MG63 (cell line): ENCODE measurements around the gene DBN1. TPM values are rescaled to one million over a fixed set of nuclear protein-coding genes. Genes with fewer than 3 reads are reported as not detected.

Experiments
- DNase-seq: peaks from one replicate; pipeline ENCODE4 v3.0.0-alpha.2; 2020
- H3K27me3 ChIP-seq: fragments of 250-450 bp; sonication (Bioruptor Pico); 2 replicates; pipeline ENCODE4 v1.5.1; 2020; ENCODE audit warnings: mild to moderate bottlenecking, moderate library complexity
- H3K36me3 ChIP-seq: fragments of 250-450 bp; sonication (Bioruptor Pico); 2 replicates; pipeline ENCODE4 v1.5.1; 2020; ENCODE audit warnings: mild to moderate bottlenecking, moderate library complexity
- H3K4me3 ChIP-seq: fragments of 250-450 bp; sonication (Bioruptor Pico); 2 replicates; pipeline ENCODE4 v1.5.1; 2020; ENCODE audit warnings: mild to moderate bottlenecking, moderate library complexity
- H3K9me3 ChIP-seq: fragments of 250-450 bp; sonication (Bioruptor Pico); 2 replicates; pipeline ENCODE4 v1.5.1; 2020; ENCODE audit warnings: mild to moderate bottlenecking, moderate library complexity
- total RNA-seq: library from RNA; depleted of rRNA; stranded (reverse); fragments of >200 nt; shearing (Covaris generic); gene quantifications from 2 replicates; pipeline ENCODE4 v1.2.3, GENCODE V29; 2014; ENCODE audit warnings: low replicate concordance; rRNA removed

Gene DBN1
- total RNA-seq = 245 and 334 TPM in 2 replicates

DNA sequence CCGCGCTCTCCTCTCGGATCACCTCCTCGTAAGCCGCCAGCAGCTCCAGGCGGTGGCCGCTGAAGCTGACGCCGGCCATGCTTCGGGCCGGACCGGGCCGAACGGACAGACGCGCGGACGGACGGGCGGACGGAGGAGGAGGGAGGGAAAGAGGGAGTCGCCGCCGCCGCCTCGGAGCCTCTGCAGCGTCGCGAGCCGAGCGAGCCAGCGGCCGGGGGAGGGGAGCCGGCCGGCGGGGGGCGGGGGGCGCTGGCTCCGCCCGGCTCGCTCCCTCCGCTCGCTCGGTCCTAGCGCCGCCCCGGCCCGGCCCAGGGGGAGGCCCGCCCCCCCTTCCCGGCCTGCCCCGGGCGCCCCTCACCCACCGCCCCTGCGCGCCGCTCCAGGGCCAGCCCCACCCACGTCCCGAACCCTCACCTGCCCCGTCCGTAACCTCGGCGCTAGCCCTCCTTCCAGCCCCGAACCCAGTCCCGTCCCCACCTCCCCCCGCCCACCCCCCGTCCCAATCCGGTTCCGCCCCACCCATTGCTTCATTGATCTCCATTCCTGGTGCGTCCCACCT lies at the start of gene DBN1:
Gene DBN1, minus strand, starts transcription at position 192 of the 559 bp plus-strand sequence. Its CDS starts 113 bp downstream, at position 79.
- H3K36me3 ChIP-seq = peaks cover 45% of the 10 kb centered on the region
- peak within 1 kb of the TSS; percentile 81 for H3K4me3 ChIP-seq
- no peaks in the 10 kb centered on the region for H3K27me3 ChIP-seq
- H3K9me3 ChIP-seq = no peaks in the 10 kb centered on the region
- peak; percentile 72 for DNase-seq

DNA sequence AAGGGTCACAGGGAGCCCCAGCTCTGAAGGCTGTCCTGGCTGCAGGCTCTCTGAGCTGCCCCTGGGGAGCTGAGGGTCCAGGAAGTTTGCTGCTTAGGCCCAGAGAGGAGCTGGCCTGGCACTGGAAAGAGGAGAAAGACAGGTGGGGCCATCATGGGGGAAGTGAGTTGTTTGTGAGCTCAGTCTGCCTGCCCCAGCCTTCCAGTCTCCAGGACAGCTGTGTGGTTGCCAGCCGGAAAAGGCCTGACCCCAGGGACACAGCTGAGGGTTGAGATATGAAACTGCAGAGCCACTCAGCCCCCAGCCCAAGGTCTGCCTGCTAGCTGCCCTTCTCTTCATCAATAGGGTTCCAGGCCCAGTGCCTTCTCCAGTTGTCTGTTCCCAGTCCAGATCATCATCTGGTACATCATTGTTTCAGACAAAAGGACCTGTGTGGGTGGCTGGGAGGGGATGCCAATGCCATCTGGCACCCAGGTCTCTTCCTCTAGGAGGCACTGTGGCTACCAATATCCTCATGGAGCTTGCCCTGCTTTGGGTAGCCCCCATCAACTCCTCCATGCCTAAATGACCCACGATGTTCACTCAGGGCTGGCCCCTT lies 47.6 kb upstream of the DBN1 start:
- Histone ChIP-seq H3K27me3 (no peaks in the 10 kb centered on the region), H3K36me3 (peaks cover 68% of the 10 kb centered on the region), H3K4me3 (no peak overlapping the region), H3K9me3 (no peaks in the 10 kb centered on the region)
- DNase-seq = no peak

DNA sequence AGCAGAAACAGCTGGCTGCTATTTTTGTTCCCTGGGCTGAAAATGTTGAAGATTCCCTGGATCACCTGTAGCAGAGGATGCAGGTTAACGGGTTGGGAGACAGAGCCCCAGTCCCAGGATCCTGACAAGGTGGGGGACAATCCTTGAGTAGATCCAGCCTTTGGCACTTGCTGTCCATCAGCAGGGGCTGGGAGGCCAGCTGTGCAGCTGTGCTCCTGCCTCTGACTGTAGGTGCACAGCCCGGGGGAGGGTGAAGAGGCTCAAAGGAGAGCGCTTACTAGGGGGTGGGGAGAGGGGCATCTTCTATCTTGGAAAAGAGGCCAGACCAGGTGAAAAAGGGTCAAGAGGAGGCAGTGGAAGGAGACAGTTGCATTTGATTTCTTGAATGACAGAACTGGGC lies 46.8 kb upstream of the DBN1 start:
- Histone ChIP-seq H3K4me3 (no peak overlapping the region), H3K9me3 (no peaks in the 10 kb centered on the region), H3K36me3 (peaks cover 66% of the 10 kb centered on the region), H3K27me3 (no peaks in the 10 kb centered on the region)
- DNase-seq = no peak

DNA sequence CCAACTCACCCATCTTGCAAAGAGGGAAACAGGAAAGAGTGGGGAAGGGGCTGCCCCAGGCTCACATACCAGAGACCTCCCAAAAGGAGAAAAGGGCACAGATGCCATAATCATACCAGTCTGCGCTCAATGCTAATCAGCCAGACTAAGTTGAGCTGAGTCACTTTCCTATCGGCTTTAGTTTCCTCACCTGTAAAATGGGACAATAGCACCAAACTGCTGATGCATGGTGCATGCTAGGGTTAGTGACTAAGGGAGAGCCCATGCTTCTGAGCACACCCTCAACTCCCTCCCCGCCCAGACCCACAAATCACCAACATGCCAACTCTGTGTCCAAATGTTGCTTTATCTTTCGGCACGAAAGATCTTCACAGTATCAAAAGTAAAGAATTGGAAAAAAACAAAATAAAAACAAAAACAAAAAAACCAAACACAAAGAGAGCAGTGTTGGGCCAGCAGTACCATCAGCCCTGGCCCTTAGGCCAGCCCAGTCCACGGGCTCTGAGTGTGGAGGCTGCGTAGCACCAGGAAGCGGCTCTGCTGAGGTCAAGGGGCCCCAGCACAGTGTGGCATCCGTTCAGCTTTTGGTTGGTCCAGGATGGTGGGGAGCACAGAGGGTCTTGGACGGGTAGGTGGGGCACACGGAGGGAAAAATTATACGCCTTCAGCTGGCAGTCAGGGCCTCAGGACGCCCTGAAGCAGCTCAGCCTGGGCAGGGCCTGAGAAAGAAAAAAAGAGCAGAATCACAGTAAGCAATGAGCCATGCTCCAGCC lies 46.2 kb upstream of the DBN1 start:
- no peak for DNase-seq
- peaks cover 66% of the 10 kb centered on the region for H3K36me3 ChIP-seq
- H3K4me3 ChIP-seq = no peak overlapping the region
- no peaks in the 10 kb centered on the region for H3K27me3 ChIP-seq
- H3K9me3 ChIP-seq = no peaks in the 10 kb centered on the region

GRCh38 chr5:177516601-177517568 lies 43.5 kb upstream of the DBN1 start, which contains the start of gene DDX41:
TSS of gene DDX41 (minus strand) at chr5:177516961. CDS start at chr5:177516945, 16 bp downstream.
- peak; percentile 100 for DNase-seq
- H3K27me3 ChIP-seq = no peaks in the 10 kb centered on the region
- peaks cover 70% of the 10 kb centered on the region for H3K36me3 ChIP-seq
- peak within 1 kb of the TSS; percentile 96 for H3K4me3 ChIP-seq
- no peaks in the 10 kb centered on the region for H3K9me3 ChIP-seq

GRCh38 chr5:177515580-177515979 lies 42.1 kb upstream of the DBN1 start:
- Histone ChIP-seq H3K27me3 (no peaks in the 10 kb centered on the region), H3K9me3 (no peaks in the 10 kb centered on the region), H3K36me3 (peaks cover 70% of the 10 kb centered on the region), H3K4me3 (peak overlapping the region; percentile 96)
- DNase-seq = no peak

GRCh38 chr5:177514541-177514940 lies 41.1 kb upstream of the DBN1 start:
- H3K36me3 ChIP-seq = peaks cover 66% of the 10 kb centered on the region

GRCh38 chr5:177513500-177513899 lies 40.1 kb upstream of the DBN1 start:
- Histone ChIP-seq H3K9me3 (no peaks in the 10 kb centered on the region), H3K4me3 (no peak overlapping the region), H3K27me3 (no peaks in the 10 kb centered on the region), H3K36me3 (peaks cover 67% of the 10 kb centered on the region)
- DNase-seq = no peak

More at GRCh38 chr5:177514541-177514940, 41.1 kb upstream of the DBN1 start:
- Histone ChIP-seq H3K9me3 (no peaks in the 10 kb centered on the region), H3K4me3 (no peak overlapping the region), H3K27me3 (no peaks in the 10 kb centered on the region)
- DNase-seq = no peak

GRCh38 chr5:177512736-177513380 lies 39.4 kb upstream of the DBN1 start:
- peaks cover 69% of the 10 kb centered on the region for H3K36me3 ChIP-seq
- no peak overlapping the region for H3K4me3 ChIP-seq
- no peak for DNase-seq
- no peaks in the 10 kb centered on the region for H3K27me3 ChIP-seq
- H3K9me3 ChIP-seq = no peaks in the 10 kb centered on the region

DNA sequence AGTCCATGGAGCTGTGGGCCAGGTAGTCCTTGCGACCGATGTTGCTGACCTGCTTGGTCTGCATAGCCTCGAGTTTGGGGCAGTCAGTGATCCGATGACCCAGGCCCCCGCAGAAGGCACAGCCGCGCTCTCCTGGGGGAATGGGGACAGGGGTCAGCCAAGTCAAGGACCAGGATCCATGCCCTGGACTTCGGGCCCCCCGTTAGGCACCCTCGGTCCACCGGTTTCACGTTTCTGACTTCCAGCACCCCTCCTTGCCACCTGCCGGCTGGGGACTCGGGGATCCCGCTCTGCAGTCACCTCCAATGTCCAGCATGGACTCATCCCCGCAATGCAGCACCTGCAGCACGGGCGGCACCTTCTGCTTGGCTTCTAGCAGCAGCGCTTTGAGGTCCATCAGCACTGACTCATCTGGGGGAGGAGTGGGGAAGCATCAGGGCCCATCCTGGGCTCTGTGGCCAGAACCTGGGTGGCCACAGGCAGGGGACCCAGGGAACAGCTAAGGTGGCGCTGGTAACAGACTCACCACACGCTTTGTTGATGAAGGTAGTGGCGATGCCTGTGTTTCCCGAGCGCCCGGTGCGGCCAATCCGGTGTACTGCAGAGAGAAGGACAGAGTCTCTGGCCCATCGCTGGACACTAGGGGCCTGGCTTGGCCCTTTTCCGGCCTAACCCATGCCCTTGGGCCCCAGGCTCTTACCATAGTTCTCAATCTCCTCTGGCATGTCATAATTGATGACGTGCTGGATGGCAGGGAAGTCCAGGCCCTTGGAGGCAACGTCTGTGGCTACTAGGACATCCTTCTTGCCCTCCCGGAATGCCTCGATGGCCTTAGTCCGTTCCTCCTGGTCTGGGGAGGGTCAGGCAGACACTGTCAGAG lies 38.6 kb upstream of the DBN1 start:
- DNase-seq = no peak
- no peak overlapping the region for H3K4me3 ChIP-seq
- no peaks in the 10 kb centered on the region for H3K27me3 ChIP-seq
- peaks cover 69% of the 10 kb centered on the region for H3K36me3 ChIP-seq
- no peaks in the 10 kb centered on the region for H3K9me3 ChIP-seq

GRCh38 chr5:177511181-177511580 lies 37.7 kb upstream of the DBN1 start:
- Histone ChIP-seq H3K4me3 (no peak overlapping the region), H3K27me3 (no peaks in the 10 kb centered on the region), H3K9me3 (no peaks in the 10 kb centered on the region), H3K36me3 (peaks cover 69% of the 10 kb centered on the region)
- DNase-seq = no peak

DNA sequence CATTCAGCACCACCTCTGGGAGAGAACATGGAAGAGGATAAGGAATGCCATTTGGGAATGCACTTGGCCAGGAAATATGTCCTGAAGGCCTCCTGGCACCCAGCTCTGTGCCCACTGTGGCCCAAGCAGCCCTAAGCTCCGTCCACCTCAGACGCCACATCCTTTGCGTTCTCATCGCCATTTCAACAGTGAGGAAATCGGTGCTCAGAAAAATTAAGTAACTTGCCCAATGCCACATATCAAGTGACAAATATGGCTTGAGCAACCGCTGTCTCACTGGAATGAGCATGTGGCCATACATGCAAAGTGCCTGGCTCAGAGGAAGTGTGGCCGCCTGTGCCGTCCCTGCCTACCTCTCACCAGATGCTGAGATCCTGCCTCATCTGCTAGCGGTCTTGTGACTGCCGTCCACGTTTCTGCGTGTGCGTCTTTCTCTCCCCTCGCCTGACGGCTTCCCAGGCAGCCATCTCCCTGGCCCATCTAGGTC lies 37.2 kb upstream of the DBN1 start:
- Histone ChIP-seq H3K9me3 (no peaks in the 10 kb centered on the region), H3K36me3 (peaks cover 66% of the 10 kb centered on the region), H3K27me3 (no peaks in the 10 kb centered on the region), H3K4me3 (no peak overlapping the region)
- no peak for DNase-seq

GRCh38 chr5:177509991-177510566 lies 36.6 kb upstream of the DBN1 start:
- no peak for DNase-seq

DNA sequence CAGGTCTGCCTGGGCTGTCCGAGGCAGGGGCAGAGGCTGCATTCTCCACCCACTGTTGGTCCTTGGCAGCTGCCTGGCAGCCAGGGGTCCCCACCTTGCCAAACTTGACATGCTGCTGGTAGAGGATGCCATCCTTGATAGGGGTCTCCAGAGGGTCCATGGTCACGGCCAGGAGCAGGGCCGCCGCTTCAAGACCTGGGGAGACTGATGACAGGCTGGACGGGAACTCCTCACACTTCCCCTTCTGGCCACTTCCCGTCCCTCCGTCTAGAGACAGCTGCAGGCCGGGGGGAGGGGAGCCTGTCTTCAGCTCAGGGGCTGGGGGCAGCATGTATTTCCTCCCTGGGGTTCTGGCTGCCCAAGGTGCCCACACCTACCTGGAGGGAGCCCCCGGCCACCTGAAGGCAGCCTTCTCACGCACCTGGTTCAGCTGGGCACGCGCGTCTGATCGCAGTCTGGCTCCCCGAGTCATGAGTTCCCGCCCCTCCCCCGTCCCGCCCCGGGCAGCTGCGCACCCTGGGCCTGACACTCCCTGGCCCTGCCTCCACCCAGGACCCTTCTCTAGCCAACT lies 36.0 kb upstream of the DBN1 start, which contains the start of gene DOK3:
Gene DOK3, minus strand, starts transcription at position 446 of the 571 bp plus-strand sequence. Its CDS starts 286 bp downstream, at position 160.
- Histone ChIP-seq H3K36me3 (peaks cover 55% of the 10 kb centered on the region), H3K4me3 (no peak within 1 kb of the TSS), H3K27me3 (no peaks in the 10 kb centered on the region), H3K9me3 (no peaks in the 10 kb centered on the region)
- no peak for DNase-seq

More at GRCh38 chr5:177509991-177510566, 36.6 kb upstream of the DBN1 start:
- peaks cover 61% of the 10 kb centered on the region for H3K36me3 ChIP-seq
- H3K4me3 ChIP-seq = no peak overlapping the region
- H3K27me3 ChIP-seq = no peaks in the 10 kb centered on the region
- no peaks in the 10 kb centered on the region for H3K9me3 ChIP-seq
